GM04503 (cell line): ENCODE measurements around the gene SAP30.

ENCODE experiments used
- DNase-seq: peaks from one replicate; pipeline ENCODE4 v3.0.0-alpha.2; 2012; ENCODE audit warnings: low read depth

SAP30 gene

GRCh38 chr4:173370477-173371291 is at the start of gene SAP30:
Gene SAP30, plus strand, starts transcription at chr4:173370954. Its CDS starts 229 bp downstream, at chr4:173371183.
- peak; percentile 86 for DNase-seq

GRCh38 chr4:173325007-173325736 is 45.6 kb upstream of the SAP30 start:
- DNase-seq, result no peak

- DNase-seq, result no peak
These were observed 42.4 kb upstream of the SAP30 start for GRCh38 chr4:173328236-173328901.

- no peak for DNase-seq
These were observed 40.2 kb upstream of the SAP30 start for GRCh38 chr4:173330590-173330989.

- no peak for DNase-seq
These were observed 38.7 kb upstream of the SAP30 start for GRCh38 chr4:173332021-173332487.

- DNase-seq, result no peak
These were observed 37.6 kb upstream of the SAP30 start for GRCh38 chr4:173332963-173333657.

GRCh38 chr4:173333658-173334084 is 37.1 kb upstream of the SAP30 start:
- no peak for DNase-seq

GRCh38 chr4:173334085-173334890 is 36.5 kb upstream of the SAP30 start, which contains the start of gene HMGB2:
Gene HMGB2, minus strand, starts transcription at chr4:173334358. Its CDS starts 709 bp downstream, at chr4:173333649.
- DNase-seq, result peak; percentile 98

GRCh38 chr4:173334891-173335752 is 35.6 kb upstream of the SAP30 start:
- peak; percentile 44 for DNase-seq

GRCh38 chr4:173337463-173337862 is 33.3 kb upstream of the SAP30 start:
- no peak for DNase-seq

- DNase-seq, result no peak
These were observed 26.8 kb upstream of the SAP30 start for GRCh38 chr4:173343832-173344397.

GRCh38 chr4:173345648-173346047 is 25.1 kb upstream of the SAP30 start:
- no peak for DNase-seq

GRCh38 chr4:173346074-173346473 is 24.7 kb upstream of the SAP30 start:
- DNase-seq, result peak; percentile 66

- no peak for DNase-seq
These were observed 23.3 kb upstream of the SAP30 start for GRCh38 chr4:173347467-173347866.

GRCh38 chr4:173357939-173358338 is 12.8 kb upstream of the SAP30 start:
- no peak for DNase-seq

GRCh38 chr4:173360587-173361221 is 10.1 kb upstream of the SAP30 start:
- no peak for DNase-seq

GRCh38 chr4:173362666-173363065 is 8.1 kb upstream of the SAP30 start:
- no peak for DNase-seq

GRCh38 chr4:173365359-173365996 is 5.3 kb upstream of the SAP30 start:
- DNase-seq, result no peak

GRCh38 chr4:173367285-173367684 is 3.5 kb upstream of the SAP30 start:
- no peak for DNase-seq
